Activated CD8-positive, alpha-beta T cell treated with anti-CD3 and anti-CD28 coated beads for 36 hours (primary cell): ENCODE data around the gene TASP1. TPM values are rescaled to one million over a fixed set of nuclear protein-coding genes. Genes with fewer than 3 reads are reported as not detected.

Experiments used
- ATAC-seq: fragments of 200-7000 bp; cut with Tn5 transposase; one replicate; pipeline ENCODE4 v1.10.0; 2021; ENCODE audit warnings: mild to moderate bottlenecking, moderate library complexity
- CTCF ChIA-PET: fragments of 350-600 bp; sonication (Branson Sonifier 250); formaldehyde crosslinking; loops from one replicate; lab custom pipeline; 2021; ENCODE audit warnings: antibody characterized with exemption; lab: Charles Lee
- POLR2A ChIA-PET: fragments of 350-600 bp; sonication (Branson Sonifier 250); formaldehyde crosslinking; loops from one replicate; lab custom pipeline; 2021; ENCODE audit warnings: antibody characterized with exemption; lab: Charles Lee
- DNase-seq: peaks from one replicate; pipeline ENCODE4 v3.0.0-alpha.2; 2020
- H3K27ac Mint-ChIP-seq: one replicate; pipeline ENCODE4 v1.8.0; 2021; ENCODE audit warnings: mild to moderate bottlenecking, mixed read lengths
- H3K27me3 Mint-ChIP-seq: one replicate; pipeline ENCODE4 v1.8.0; 2021; ENCODE audit warnings: mixed read lengths
- H3K36me3 Mint-ChIP-seq: one replicate; pipeline ENCODE4 v1.8.0; 2021; ENCODE audit warnings: low read depth, mixed read lengths
- H3K4me1 Mint-ChIP-seq: one replicate; pipeline ENCODE4 v1.8.0; 2021; ENCODE audit warnings: low read depth, mixed read lengths
- H3K4me3 Mint-ChIP-seq: one replicate; pipeline ENCODE4 v1.8.0; 2021; ENCODE audit warnings: mild to moderate bottlenecking, moderate library complexity, mixed read lengths
- H3K9me3 Mint-ChIP-seq: one replicate; pipeline ENCODE4 v1.8.0; 2021; ENCODE audit warnings: mixed read lengths
- intact Hi-C: fragments of 100-400 bp; cut with micrococcal nuclease; formaldehyde crosslinking; loops from one replicate; pipeline ENCODE4 v1.10.0; 2022
- total RNA-seq, 2 experiments: library from RNA; stranded (reverse); gene quantifications; one replicate each; pipeline ENCODE4 v1.2.3, GENCODE V29; 2021
- TF ChIP-seq, protein P1 (sequence below): fragments of 200-600 bp; IDR thresholded peaks from one replicate; pipeline ENCODE4 v1.8.0; 2022; ENCODE audit warnings: antibody characterized with exemption, mild to moderate bottlenecking

The TASP1 gene
- total RNA-seq, 2 experiments from 2014 or later = 8.7 to 8.8 TPM

DNA sequence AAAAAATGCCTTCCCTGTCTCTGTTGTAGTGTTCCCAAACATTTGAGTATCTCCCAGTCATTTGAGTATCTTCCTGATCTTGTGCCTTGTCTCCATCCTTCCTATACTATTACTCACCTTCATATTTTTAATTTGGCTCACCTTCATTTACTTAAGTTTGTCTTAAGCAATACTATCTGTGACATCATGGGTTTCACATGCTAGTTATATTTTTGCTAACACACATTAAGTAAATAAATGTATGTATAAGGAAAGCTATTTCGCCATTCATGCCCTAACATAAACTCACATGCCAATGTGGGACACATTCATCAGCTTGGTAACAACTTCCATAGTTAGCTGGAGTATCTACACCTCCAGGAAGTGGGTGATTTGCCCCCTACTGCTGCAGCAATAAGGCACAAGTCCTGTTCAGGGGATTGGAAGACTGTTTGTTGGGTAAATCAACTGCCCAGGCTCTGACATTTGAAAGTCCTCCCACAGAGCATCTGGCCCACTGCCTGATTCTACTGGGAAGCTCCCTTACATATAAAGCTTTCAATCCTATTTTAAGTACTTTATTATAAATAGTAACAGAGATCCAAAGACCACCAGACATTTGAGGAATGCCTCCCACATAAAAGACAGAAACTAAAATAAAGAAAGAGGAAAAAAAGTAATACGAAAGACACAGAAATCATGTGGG lies 285.3 kb downstream of the TASP1 start:
- H3K36me3 Mint-ChIP-seq = no peaks in the 10 kb centered on the region
- ATAC-seq = no peak
- H3K9me3 Mint-ChIP-seq = no peaks in the 10 kb centered on the region
- no peak overlapping the region for H3K27ac Mint-ChIP-seq
- TF ChIP-seq, protein P1, sequence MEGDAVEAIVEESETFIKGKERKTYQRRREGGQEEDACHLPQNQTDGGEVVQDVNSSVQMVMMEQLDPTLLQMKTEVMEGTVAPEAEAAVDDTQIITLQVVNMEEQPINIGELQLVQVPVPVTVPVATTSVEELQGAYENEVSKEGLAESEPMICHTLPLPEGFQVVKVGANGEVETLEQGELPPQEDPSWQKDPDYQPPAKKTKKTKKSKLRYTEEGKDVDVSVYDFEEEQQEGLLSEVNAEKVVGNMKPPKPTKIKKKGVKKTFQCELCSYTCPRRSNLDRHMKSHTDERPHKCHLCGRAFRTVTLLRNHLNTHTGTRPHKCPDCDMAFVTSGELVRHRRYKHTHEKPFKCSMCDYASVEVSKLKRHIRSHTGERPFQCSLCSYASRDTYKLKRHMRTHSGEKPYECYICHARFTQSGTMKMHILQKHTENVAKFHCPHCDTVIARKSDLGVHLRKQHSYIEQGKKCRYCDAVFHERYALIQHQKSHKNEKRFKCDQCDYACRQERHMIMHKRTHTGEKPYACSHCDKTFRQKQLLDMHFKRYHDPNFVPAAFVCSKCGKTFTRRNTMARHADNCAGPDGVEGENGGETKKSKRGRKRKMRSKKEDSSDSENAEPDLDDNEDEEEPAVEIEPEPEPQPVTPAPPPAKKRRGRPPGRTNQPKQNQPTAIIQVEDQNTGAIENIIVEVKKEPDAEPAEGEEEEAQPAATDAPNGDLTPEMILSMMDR = no peak
- intact Hi-C loops = no loop called here
- H3K27me3 Mint-ChIP-seq = no peaks in the 10 kb centered on the region
- H3K4me1 Mint-ChIP-seq = no peaks in the 10 kb centered on the region
- ChIA-PET CTCF (interaction anchor here (1.0 kb wide), 1 partner anchor 51 kb away, joined by 4 read pairs; no protein-coding TSS in a partner anchor), POLR2A (no interaction called here)
- no peak for DNase-seq
- no peak overlapping the region for H3K4me3 Mint-ChIP-seq

DNA sequence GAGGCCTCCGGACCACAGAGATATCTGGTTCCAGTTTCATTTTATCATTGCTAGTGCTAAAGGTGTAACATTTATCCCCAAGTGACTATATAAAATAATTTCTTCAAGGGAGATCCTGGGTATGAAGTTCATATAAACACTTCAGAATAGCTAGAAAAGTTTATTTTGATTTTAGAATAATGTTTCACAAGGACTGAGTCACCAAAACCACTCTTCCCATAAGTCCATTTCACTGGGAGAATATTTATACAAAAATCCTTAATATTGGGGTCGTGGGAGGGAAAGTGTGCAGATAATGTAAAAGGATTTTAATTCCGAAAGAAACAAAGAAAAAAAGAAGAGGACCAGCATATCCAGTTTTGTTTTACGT lies 289.5 kb downstream of the TASP1 start:
- H3K27me3 Mint-ChIP-seq = no peaks in the 10 kb centered on the region
- POLR2A ChIA-PET = interaction anchor here (0.6 kb wide), 1 partner anchor 174 kb away, joined by 3 read pairs; no protein-coding TSS in a partner anchor
- ATAC-seq (no peak), DNase-seq (no peak)
- CTCF ChIA-PET = no interaction called here
- no peak overlapping the region for H3K4me3 Mint-ChIP-seq
- TF ChIP-seq, protein P1 = no peak
- H3K36me3 Mint-ChIP-seq = no peaks in the 10 kb centered on the region
- H3K27ac Mint-ChIP-seq = no peak overlapping the region
- no peaks in the 10 kb centered on the region for H3K4me1 Mint-ChIP-seq
- intact Hi-C loops = no loop called here
- H3K9me3 Mint-ChIP-seq = no peaks in the 10 kb centered on the region

DNA sequence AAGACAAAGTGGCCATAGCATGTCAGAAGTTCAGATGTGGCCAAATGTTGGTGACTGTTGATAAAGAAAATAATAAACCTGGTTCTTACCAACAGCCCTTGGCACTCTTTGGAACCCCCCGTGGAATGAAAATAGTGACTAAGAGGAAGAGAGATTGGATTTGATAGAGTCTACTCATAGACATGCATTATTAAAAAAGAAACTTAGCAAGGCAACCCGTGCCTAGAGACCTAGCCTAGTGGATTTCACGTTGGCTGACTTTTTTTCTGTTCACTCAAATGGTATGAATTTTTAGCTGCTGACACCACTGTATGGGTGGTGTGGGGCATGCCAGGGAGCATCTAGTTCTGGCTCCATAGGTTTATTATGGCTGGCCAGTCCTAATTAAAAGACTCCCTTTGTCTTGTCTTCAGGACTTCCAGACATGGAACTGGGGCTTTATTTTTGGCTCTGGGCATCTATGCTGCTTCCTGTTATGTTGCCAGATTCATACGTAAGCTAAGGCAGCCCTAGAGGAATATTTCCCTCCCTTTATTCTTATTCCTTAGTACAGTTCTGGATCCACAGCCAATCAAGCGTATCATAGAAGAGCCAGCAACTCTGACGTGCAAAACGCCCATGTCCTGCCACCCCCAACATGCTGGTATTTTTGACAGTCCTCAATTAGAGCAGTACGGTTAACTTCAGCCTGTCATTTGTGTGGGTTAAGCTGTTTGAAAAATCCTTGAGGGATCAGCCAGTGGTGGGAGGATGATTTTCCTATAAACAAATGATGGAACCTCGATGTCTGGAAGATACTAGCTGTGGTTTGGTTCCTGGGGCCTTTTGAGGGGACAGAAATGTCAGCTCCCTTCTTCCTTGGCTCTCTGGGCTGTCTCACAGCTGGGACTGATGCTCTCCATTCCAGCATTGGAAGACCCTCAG lies 290.2 kb downstream of the TASP1 start:
- TF ChIP-seq, protein P1 = no peak
- ChIA-PET POLR2A (no interaction called here), CTCF (no interaction called here)
- H3K27ac Mint-ChIP-seq = no peak overlapping the region
- DNase-seq (no peak), ATAC-seq (no peak)
- H3K27me3 Mint-ChIP-seq = peaks cover 2% of the 10 kb centered on the region
- no peaks in the 10 kb centered on the region for H3K4me1 Mint-ChIP-seq
- intact Hi-C loops = no loop called here
- no peaks in the 10 kb centered on the region for H3K36me3 Mint-ChIP-seq
- no peak overlapping the region for H3K4me3 Mint-ChIP-seq
- no peaks in the 10 kb centered on the region for H3K9me3 Mint-ChIP-seq

DNA sequence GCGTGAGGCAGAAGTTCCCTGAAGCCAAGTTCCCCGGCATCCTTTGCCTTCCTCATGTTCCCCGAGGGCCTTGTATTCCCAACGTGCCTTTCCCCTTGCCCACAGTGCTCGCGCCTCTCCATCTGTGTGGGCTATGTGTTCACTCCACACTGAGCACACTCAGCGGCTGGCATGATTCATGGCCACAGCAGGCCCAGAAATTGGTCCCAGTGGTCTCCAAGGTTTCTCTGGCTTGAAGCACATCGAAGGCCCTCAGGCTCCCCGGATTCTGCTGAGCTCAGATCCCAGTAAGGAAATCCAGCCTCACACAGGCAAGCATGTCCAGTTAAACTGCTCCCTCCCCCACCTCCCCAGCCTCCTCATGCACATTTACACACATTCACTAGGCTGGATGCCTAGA lies 294.1 kb downstream of the TASP1 start:
- Mint-ChIP-seq H3K9me3 (no peaks in the 10 kb centered on the region), H3K36me3 (no peaks in the 10 kb centered on the region), H3K27me3 (peaks cover 2% of the 10 kb centered on the region), H3K4me3 (no peak overlapping the region), H3K27ac (no peak overlapping the region), H3K4me1 (no peaks in the 10 kb centered on the region)
- ATAC-seq (no peak), DNase-seq (no peak)
- TF ChIP-seq, protein P1 = no peak
- CTCF ChIA-PET = no interaction called here
- POLR2A ChIA-PET = no interaction called here
- intact Hi-C loops = no loop called here
